Nephron (organoid): ENCODE data around the gene EPS15.
"Not testable (repeated sequence)": the region's sequence is repeated elsewhere in the genome, so short reads cannot be mapped to it uniquely, and the experiment has no call there.

Source experiments
- H3K27ac Mint-ChIP-seq, 3 experiments: 2 replicates each; pipeline ENCODE4 v1.8.0; 2020; ENCODE audit warnings: mixed read lengths in 3 of 3, mild to moderate bottlenecking in 2 of 3, moderate library complexity in 1 of 3
- H3K27me3 Mint-ChIP-seq: 2 replicates; pipeline ENCODE4 v1.8.0; 2021; ENCODE audit warnings: low read depth, mild to moderate bottlenecking, moderate library complexity, mixed read lengths
- H3K36me3 Mint-ChIP-seq: 2 replicates; pipeline ENCODE4 v1.8.0; 2020; ENCODE audit warnings: low read depth, mixed read lengths
- H3K4me1 Mint-ChIP-seq: 2 replicates; pipeline ENCODE4 v1.8.0; 2020; ENCODE audit warnings: mixed read lengths
- H3K4me3 Mint-ChIP-seq, 3 experiments: 2 replicates each; pipeline ENCODE4 v1.8.0; 2020; ENCODE audit warnings: mild to moderate bottlenecking in 3 of 3, mixed read lengths in 3 of 3, moderate library complexity in 2 of 3
- H3K9me3 Mint-ChIP-seq: 2 replicates; pipeline ENCODE4 v1.8.0; 2020; ENCODE audit warnings: mixed read lengths
- TF ChIP-seq, protein P1 (sequence below), 3 experiments: fragments of 200-600 bp; sonication (generic); IDR thresholded peaks; one replicate each; pipeline ENCODE4 v1.5.0; 2021; ENCODE audit warnings: antibody characterized with exemption in 3 of 3; ENCODE audit not compliant: unreplicated experiment in 3 of 3

Gene EPS15

GRCh38 chr1:51472359-51472758 lies 46.7 kb downstream of the EPS15 start:
- H3K4me3 Mint-ChIP-seq: no peak overlapping the region
- peak overlapping the region in 2 of 3 experiments; percentile 26 to 67 for H3K27ac Mint-ChIP-seq
- H3K4me1 Mint-ChIP-seq: no peaks in the 10 kb centered on the region
- TF ChIP-seq, protein P1, sequence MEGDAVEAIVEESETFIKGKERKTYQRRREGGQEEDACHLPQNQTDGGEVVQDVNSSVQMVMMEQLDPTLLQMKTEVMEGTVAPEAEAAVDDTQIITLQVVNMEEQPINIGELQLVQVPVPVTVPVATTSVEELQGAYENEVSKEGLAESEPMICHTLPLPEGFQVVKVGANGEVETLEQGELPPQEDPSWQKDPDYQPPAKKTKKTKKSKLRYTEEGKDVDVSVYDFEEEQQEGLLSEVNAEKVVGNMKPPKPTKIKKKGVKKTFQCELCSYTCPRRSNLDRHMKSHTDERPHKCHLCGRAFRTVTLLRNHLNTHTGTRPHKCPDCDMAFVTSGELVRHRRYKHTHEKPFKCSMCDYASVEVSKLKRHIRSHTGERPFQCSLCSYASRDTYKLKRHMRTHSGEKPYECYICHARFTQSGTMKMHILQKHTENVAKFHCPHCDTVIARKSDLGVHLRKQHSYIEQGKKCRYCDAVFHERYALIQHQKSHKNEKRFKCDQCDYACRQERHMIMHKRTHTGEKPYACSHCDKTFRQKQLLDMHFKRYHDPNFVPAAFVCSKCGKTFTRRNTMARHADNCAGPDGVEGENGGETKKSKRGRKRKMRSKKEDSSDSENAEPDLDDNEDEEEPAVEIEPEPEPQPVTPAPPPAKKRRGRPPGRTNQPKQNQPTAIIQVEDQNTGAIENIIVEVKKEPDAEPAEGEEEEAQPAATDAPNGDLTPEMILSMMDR (IDR thresholded peaks at IDR 0.05; ENCODE audit: unreplicated experiment in 3 of 3): no peak
- H3K27me3 Mint-ChIP-seq: no peaks in the 10 kb centered on the region
- peaks cover 10% of the 10 kb centered on the region for H3K9me3 Mint-ChIP-seq
- H3K36me3 Mint-ChIP-seq: peaks cover 56% of the 10 kb centered on the region

DNA sequence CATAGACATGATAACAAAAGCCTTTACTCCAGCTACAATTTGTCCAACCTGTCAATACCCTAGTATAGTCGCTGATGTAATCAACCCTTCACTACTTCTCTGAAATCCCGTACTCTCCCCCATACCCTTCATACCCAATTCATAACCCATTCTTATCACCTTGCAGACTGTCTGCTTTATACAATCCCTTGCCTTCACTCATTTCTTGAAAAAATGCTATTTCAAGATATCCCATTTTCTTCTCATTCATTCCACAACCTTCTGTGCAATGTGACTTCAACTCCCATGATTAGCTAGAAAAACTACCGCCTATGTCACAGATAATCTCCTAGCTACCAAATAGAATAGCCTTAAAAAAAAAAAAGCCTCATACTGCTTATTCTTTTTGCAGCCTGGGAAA lies 49.5 kb downstream of the EPS15 start:
- H3K36me3 Mint-ChIP-seq: peaks cover 53% of the 10 kb centered on the region
- no peaks in the 10 kb centered on the region for H3K27me3 Mint-ChIP-seq
- no peak overlapping the region for H3K27ac Mint-ChIP-seq
- no peaks in the 10 kb centered on the region for H3K9me3 Mint-ChIP-seq
- TF ChIP-seq, protein P1 (IDR thresholded peaks at IDR 0.05; ENCODE audit: unreplicated experiment in 3 of 3): no peak
- no peak overlapping the region for H3K4me3 Mint-ChIP-seq
- H3K4me1 Mint-ChIP-seq: no peaks in the 10 kb centered on the region

DNA sequence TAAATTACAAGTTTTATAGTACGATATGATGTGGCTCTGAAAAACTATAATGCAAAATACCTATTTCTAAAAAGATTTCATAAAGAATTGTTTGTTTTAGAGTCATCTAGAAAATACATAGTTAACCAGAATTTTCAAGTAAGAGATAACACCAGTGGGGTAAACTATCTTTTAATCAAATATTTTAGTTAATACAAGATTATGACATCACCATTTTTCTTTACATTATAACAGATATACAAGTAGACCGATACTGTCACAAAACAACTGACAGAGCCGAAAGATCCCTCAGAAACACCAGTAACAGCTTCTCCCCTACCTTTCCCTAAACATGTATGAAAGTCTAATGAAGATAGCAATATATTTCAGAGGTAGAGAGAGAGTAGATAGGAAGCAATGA lies 54.2 kb downstream of the EPS15 start:
- peaks cover 5% of the 10 kb centered on the region for H3K4me1 Mint-ChIP-seq
- H3K9me3 Mint-ChIP-seq: no peaks in the 10 kb centered on the region
- H3K27ac Mint-ChIP-seq: no peak overlapping the region
- H3K27me3 Mint-ChIP-seq: no peaks in the 10 kb centered on the region
- TF ChIP-seq, protein P1 (IDR thresholded peaks at IDR 0.05; ENCODE audit: unreplicated experiment in 3 of 3): no peak
- H3K4me3 Mint-ChIP-seq: no peak overlapping the region
- H3K36me3 Mint-ChIP-seq: peaks cover 35% of the 10 kb centered on the region

GRCh38 chr1:51463561-51463960 lies 55.5 kb downstream of the EPS15 start:
- Mint-ChIP-seq H3K36me3 (peaks cover 34% of the 10 kb centered on the region), H3K4me3 (no peak overlapping the region), H3K27me3 (no peaks in the 10 kb centered on the region)

DNA sequence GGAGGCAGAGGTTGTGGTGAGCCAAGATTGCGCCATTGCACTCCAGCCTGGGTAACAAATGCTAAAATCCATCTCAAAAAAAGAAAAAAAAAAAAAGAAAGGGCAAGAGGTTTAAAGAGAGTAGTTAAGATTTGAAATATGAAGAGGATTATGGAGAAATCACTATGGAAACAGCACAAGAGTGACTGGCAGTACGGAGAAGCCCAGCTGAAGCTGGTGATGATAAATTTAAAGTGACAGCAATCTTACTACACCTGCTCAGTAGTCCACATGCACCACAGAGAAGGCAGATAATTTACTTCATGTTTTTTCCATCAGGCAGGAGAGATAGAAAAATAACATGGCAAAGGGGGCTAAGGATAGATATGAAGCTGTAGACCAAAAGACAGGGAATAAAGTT lies 56.8 kb downstream of the EPS15 start:
- H3K4me1 Mint-ChIP-seq, H3K27me3 Mint-ChIP-seq, H3K9me3 Mint-ChIP-seq, H3K4me3 Mint-ChIP-seq: not testable (repeated sequence)
- H3K27ac Mint-ChIP-seq: peak overlapping the region in 1 of 3 experiments; percentile 21
- H3K36me3 Mint-ChIP-seq: peaks cover 31% of the 10 kb centered on the region

More at GRCh38 chr1:51463561-51463960, 55.5 kb downstream of the EPS15 start:
- H3K27ac Mint-ChIP-seq: peak overlapping the region in 1 of 3 experiments; percentile 27
- no peaks in the 10 kb centered on the region for H3K9me3 Mint-ChIP-seq
- peaks cover 5% of the 10 kb centered on the region for H3K4me1 Mint-ChIP-seq
- TF ChIP-seq, protein P1 (IDR thresholded peaks at IDR 0.05; ENCODE audit: unreplicated experiment in 3 of 3): no peak

DNA sequence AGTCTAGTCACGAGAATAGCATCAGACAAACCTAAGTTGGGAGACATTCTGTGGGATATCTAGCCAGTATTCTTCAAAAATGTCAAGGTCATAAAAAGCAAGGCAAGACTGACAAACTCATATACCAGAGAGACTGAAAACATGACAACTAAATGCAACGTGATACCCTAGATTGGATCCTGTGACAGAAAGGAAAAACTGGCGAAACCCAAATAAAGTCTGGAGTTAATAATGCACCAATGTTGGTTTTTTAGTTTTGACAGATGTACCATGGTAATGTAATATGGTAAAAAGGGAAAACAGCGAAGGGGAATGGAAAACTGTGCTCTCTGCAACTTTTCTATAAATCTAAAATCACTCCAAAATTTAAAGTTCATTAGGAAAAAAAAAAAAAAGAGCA lies 64.5 kb downstream of the EPS15 start:
- H3K4me3 Mint-ChIP-seq: no peak overlapping the region
- no peaks in the 10 kb centered on the region for H3K9me3 Mint-ChIP-seq
- no peak overlapping the region for H3K27ac Mint-ChIP-seq
- no peaks in the 10 kb centered on the region for H3K4me1 Mint-ChIP-seq
- H3K27me3 Mint-ChIP-seq: no peaks in the 10 kb centered on the region
- peaks cover 13% of the 10 kb centered on the region for H3K36me3 Mint-ChIP-seq
- TF ChIP-seq, protein P1 (IDR thresholded peaks at IDR 0.05; ENCODE audit: unreplicated experiment in 3 of 3): no peak
